DMS153 (cell line): ENCODE data around the gene CCDC187.

Experiments
- DNase-seq: peaks from one replicate; lab custom pipeline; 2025; lab: John Stamatoyannopoulos, UW

CCDC187 gene

GRCh38 chr9:136206602-136207275 is 97.2 kb downstream of the CCDC187 start:
- DNase-seq = no peak

- DNase-seq = no peak
These were observed 98.2 kb downstream of the CCDC187 start for GRCh38 chr9:136205707-136205992.

- no peak for DNase-seq
These were observed 98.8 kb downstream of the CCDC187 start, which contains the start of gene LHX3 for GRCh38 chr9:136204838-136205706. LHX3 (minus strand) TSS chr9:136205128; CDS start chr9:136205012, 116 bp downstream.

GRCh38 chr9:136204145-136204805 is 99.6 kb downstream of the CCDC187 start:
- no peak for DNase-seq

- DNase-seq = no peak
These were observed 100.3 kb downstream of the CCDC187 start for GRCh38 chr9:136203408-136204144.

GRCh38 chr9:136202454-136203407 is 101.2 kb downstream of the CCDC187 start:
- DNase-seq = no peak

- DNase-seq = no peak
These were observed 102.1 kb downstream of the CCDC187 start for GRCh38 chr9:136201609-136202453.

GRCh38 chr9:136201174-136201573 is 102.7 kb downstream of the CCDC187 start:
- no peak for DNase-seq

- no peak for DNase-seq
These were observed 103.5 kb downstream of the CCDC187 start for GRCh38 chr9:136200424-136200823.
